Natural killer cell (primary cell): ENCODE measurements around the gene BNC2. TPM values are rescaled to one million over a fixed set of nuclear protein-coding genes. Genes with fewer than 3 reads are reported as not detected.

ENCODE experiments used
- ATAC-seq, 3 donors: fragments of 150-1000 bp in 2 of 3; fragments of 200-7000 bp in 1 of 3; cut with Tn5 transposase; 1 replicate in 1 of 3; 2 replicates in 2 of 3; pipeline ENCODE4 v1.10.0; 2021; ENCODE audit warnings: mild to moderate bottlenecking in 2 of 3, moderate library complexity in 2 of 3
- DNase-seq, 2 donors: peaks; one replicate each; pipeline versions ENCODE4 v3.0.0 to v3.0.0-alpha.2; 2013 to 2021; ENCODE audit warnings: mixed read lengths in 1 of 2
- H3K27ac ChIP-seq: one replicate; pipeline ENCODE4 v1.5.1; 2013; ENCODE audit warnings: mild to moderate bottlenecking, low read length
- H3K27me3 ChIP-seq: one replicate; pipeline ENCODE4 v1.6.1; 2013; ENCODE audit warnings: low read length; ENCODE audit not compliant: control insufficient read depth, insufficient read depth
- H3K36me3 ChIP-seq: one replicate; pipeline ENCODE4 v1.6.1; 2013; ENCODE audit warnings: low read length; ENCODE audit not compliant: control insufficient read depth, insufficient read depth
- H3K4me1 ChIP-seq: one replicate; pipeline ENCODE4 v1.6.1; 2013; ENCODE audit warnings: low read length; ENCODE audit not compliant: control insufficient read depth, insufficient read depth
- H3K4me3 ChIP-seq: one replicate; pipeline ENCODE4 v1.5.1; 2013; ENCODE audit warnings: low read length
- H3K9me3 ChIP-seq: one replicate; pipeline ENCODE4 v1.6.1; 2013; ENCODE audit warnings: low read length; ENCODE audit not compliant: control insufficient read depth, insufficient read depth
- H3K27ac Mint-ChIP-seq, 2 donors: one replicate each; pipeline ENCODE4 v1.8.0; 2022; ENCODE audit warnings: mild to moderate bottlenecking in 2 of 2, mixed read lengths in 2 of 2, moderate library complexity in 1 of 2
- H3K27me3 Mint-ChIP-seq, 2 donors: one replicate each; pipeline ENCODE4 v1.8.0; 2022; ENCODE audit warnings: low read depth in 2 of 2, mixed read lengths in 2 of 2
- H3K36me3 Mint-ChIP-seq: one replicate; pipeline ENCODE4 v1.8.0; 2022; ENCODE audit warnings: mixed read lengths
- H3K4me1 Mint-ChIP-seq, 2 donors: one replicate each; pipeline ENCODE4 v1.8.0; 2022; ENCODE audit warnings: mixed read lengths in 2 of 2
- H3K4me3 Mint-ChIP-seq: one replicate; pipeline ENCODE4 v1.8.0; 2022; ENCODE audit warnings: mild to moderate bottlenecking, moderate library complexity, mixed read lengths
- H3K9me3 Mint-ChIP-seq, 2 donors: one replicate each; pipeline ENCODE4 v1.8.0; 2022; ENCODE audit warnings: mixed read lengths in 2 of 2
- CTCF ChIP-seq: fragments of 200-600 bp; IDR thresholded peaks from one replicate; pipeline ENCODE4 v1.8.0; 2022; ENCODE audit warnings: antibody characterized with exemption
- WGBS: methylation state at CpG from one replicate; pipeline ENCODE4 v1.1.7; 2013; ENCODE audit warnings: missing lambda C conversion rate; ENCODE audit not compliant: insufficient coverage; 5-methylcytosine and 5-hydroxymethylcytosine counted together
- intact Hi-C: fragments of 100-400 bp; cut with micrococcal nuclease; formaldehyde crosslinking; loops from one replicate; pipeline ENCODE4 v1.14.2; 2022
- total RNA-seq, 4 donors: library from RNA; stranded (reverse); fragments of 120-200 nt in 1 of 4; gene quantifications; one replicate each; pipeline versions ENCODE4 v1.2.3 to v1.2.4, GENCODE V29; 2013 to 2022

The BNC2 gene
- total RNA-seq, 3 donors from 2014 or later (not counting 1 experiment from before 2014, with no cell fraction given) = 36.9 to 84.2 (median 66.5) TPM

GRCh38 chr9:16544842-16545241 is 325.6 kb downstream of the BNC2 start:
- H3K27ac Mint-ChIP-seq = peak overlapping the region in 1 of 2 donors; percentile 38

GRCh38 chr9:16543686-16544085 is 326.8 kb downstream of the BNC2 start:
- H3K4me3 ChIP-seq = no peak overlapping the region
- H3K4me1 ChIP-seq = no peaks in the 10 kb centered on the region
- H3K36me3 ChIP-seq = no peaks in the 10 kb centered on the region
- H3K9me3 ChIP-seq = no peaks in the 10 kb centered on the region
- H3K27me3 ChIP-seq = no peaks in the 10 kb centered on the region
- intact Hi-C loops = no loop called here
- WGBS = 88% methylated on average over 1 of the region's 3 CpGs
- Mint-ChIP-seq H3K9me3 (no peaks in the 10 kb centered on the region), H3K36me3 (no peaks in the 10 kb centered on the region), H3K4me1 (peaks cover 46 to 62% of the 10 kb centered on the region in 2 donors), H3K27me3 (no peaks in the 10 kb centered on the region), H3K27ac (peak overlapping the region in 1 of 2 donors; percentile 51), H3K4me3 (no peak overlapping the region)
- no peak for DNase-seq
- no peak for ATAC-seq
- no peak for TF ChIP-seq CTCF
- no peak overlapping the region for H3K27ac ChIP-seq

More at GRCh38 chr9:16544842-16545241, 325.6 kb downstream of the BNC2 start:
- no peaks in the 10 kb centered on the region for H3K4me1 ChIP-seq
- no peaks in the 10 kb centered on the region for H3K27me3 Mint-ChIP-seq
- ATAC-seq (no peak), DNase-seq (no peak)
- no peaks in the 10 kb centered on the region for H3K36me3 ChIP-seq
- TF ChIP-seq CTCF = no peak
- H3K27ac ChIP-seq = no peak overlapping the region
- no peaks in the 10 kb centered on the region for H3K27me3 ChIP-seq
- no peaks in the 10 kb centered on the region for H3K36me3 Mint-ChIP-seq
- no CpG with 5 or more reads among the region's 1 CpG for WGBS
- no peak overlapping the region for H3K4me3 Mint-ChIP-seq
- H3K4me1 Mint-ChIP-seq = peaks cover 46 to 68% of the 10 kb centered on the region in 2 donors
- no peak overlapping the region for H3K4me3 ChIP-seq
- H3K9me3 Mint-ChIP-seq = no peaks in the 10 kb centered on the region
- intact Hi-C loops = no loop called here
- no peaks in the 10 kb centered on the region for H3K9me3 ChIP-seq

GRCh38 chr9:16543225-16543624 is 327.2 kb downstream of the BNC2 start:
- Histone ChIP-seq H3K27ac (no peak overlapping the region), H3K9me3 (no peaks in the 10 kb centered on the region), H3K36me3 (no peaks in the 10 kb centered on the region), H3K27me3 (no peaks in the 10 kb centered on the region), H3K4me1 (no peaks in the 10 kb centered on the region), H3K4me3 (no peak overlapping the region)
- no peak overlapping the region for H3K4me3 Mint-ChIP-seq
- H3K4me1 Mint-ChIP-seq = peaks cover 46 to 62% of the 10 kb centered on the region in 2 donors
- peak overlapping the region in 1 of 2 donors; percentile 84 for H3K27ac Mint-ChIP-seq
- no peaks in the 10 kb centered on the region for H3K36me3 Mint-ChIP-seq
- no peak for ATAC-seq
- TF ChIP-seq CTCF = no peak
- WGBS = 100% methylated on average over 2 of the region's 3 CpGs
- intact Hi-C loops = no loop called here
- H3K27me3 Mint-ChIP-seq = no peaks in the 10 kb centered on the region
- no peaks in the 10 kb centered on the region for H3K9me3 Mint-ChIP-seq
- DNase-seq = no peak

DNA sequence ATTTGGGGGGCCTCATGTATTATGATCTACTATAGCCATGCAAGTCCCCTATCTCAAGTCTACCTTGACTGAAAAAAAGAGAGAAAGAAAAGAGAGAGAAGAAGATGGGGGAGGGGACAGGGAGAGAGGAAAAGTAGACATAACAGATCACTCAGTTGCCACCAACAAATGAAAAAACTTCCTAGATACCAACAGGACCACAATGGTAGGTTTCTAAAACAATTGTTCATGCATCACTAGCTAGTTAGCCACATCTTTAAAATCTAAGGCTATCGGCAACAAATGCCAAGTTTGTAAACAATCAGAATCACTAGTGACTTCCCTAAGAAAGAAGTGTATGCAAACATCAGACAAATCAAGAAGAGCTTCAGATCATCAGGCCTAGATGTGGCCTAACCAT is 328.2 kb downstream of the BNC2 start:
- TF ChIP-seq CTCF = no peak
- Histone ChIP-seq H3K36me3 (no peaks in the 10 kb centered on the region), H3K4me1 (no peaks in the 10 kb centered on the region), H3K27ac (no peak overlapping the region), H3K9me3 (no peaks in the 10 kb centered on the region), H3K27me3 (no peaks in the 10 kb centered on the region), H3K4me3 (no peak overlapping the region)
- 57% methylated on average over 1 of the region's 1 CpG for WGBS
- H3K27me3 Mint-ChIP-seq = no peaks in the 10 kb centered on the region
- peaks cover 46 to 56% of the 10 kb centered on the region in 2 donors for H3K4me1 Mint-ChIP-seq
- H3K27ac Mint-ChIP-seq = peak overlapping the region; percentile 70 to 84
- ATAC-seq (peak in 2 of 3 donors; percentile 21 to 65), DNase-seq (no peak)
- peak overlapping the region; percentile 66 for H3K4me3 Mint-ChIP-seq
- intact Hi-C loops = no loop called here
- H3K36me3 Mint-ChIP-seq = no peaks in the 10 kb centered on the region
- H3K9me3 Mint-ChIP-seq = no peaks in the 10 kb centered on the region
